Epithelial cell of proximal tubule (primary cell): ENCODE measurements around the gene SLC35B1. TPM values are rescaled to one million over a fixed set of nuclear protein-coding genes. Genes with fewer than 3 reads are reported as not detected.

Experiments used
- DNase-seq: peaks from one replicate; pipeline ENCODE4 v3.0.0-alpha.2; 2011; ENCODE audit warnings: low read depth
- H3K4me3 ChIP-seq: 2 replicates; pipeline ENCODE4 v1.5.1; 2011; ENCODE audit warnings: low read depth, mild to moderate bottlenecking, low read length
- total RNA-seq: library from RNA; depleted of rRNA; stranded (reverse); fragments of >200 nt; gene quantifications from 2 replicates; pipeline ENCODE4 v1.2.3, GENCODE V29; 2015
- TF ChIP-seq, protein P1 (sequence below): conservative IDR thresholded peaks from 2 replicates; pipeline ENCODE4 v1.5.1; 2012; ENCODE audit warnings: low read depth, mild to moderate bottlenecking, low read length

The SLC35B1 gene
- total RNA-seq, 1 donor from 2014 or later = 72.0 TPM

DNA sequence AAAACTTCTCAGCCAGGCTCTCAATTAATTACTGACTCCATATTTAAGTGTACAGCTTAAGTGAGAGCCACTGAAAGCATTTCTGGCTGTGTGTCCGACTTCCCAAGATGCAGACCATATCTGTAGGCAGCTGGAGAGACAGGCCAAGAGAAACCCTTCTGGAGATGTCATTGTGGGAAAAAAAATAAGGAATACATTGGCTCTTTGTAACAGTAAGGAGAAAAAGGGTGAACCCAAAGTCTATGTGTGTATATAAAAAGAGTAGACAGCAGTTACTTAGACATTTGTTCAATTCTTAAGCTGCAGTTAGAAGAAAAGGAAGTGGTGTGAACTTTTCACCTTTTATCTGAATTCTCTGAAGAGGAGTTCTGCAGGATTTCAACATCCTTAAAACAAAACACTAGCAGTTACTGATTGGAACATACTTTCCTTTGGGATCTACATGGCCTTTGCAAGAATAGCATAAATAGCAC, 34.4 kb upstream of the SLC35B1 start:
- no peak overlapping the region for H3K4me3 ChIP-seq
- TF ChIP-seq, protein P1, sequence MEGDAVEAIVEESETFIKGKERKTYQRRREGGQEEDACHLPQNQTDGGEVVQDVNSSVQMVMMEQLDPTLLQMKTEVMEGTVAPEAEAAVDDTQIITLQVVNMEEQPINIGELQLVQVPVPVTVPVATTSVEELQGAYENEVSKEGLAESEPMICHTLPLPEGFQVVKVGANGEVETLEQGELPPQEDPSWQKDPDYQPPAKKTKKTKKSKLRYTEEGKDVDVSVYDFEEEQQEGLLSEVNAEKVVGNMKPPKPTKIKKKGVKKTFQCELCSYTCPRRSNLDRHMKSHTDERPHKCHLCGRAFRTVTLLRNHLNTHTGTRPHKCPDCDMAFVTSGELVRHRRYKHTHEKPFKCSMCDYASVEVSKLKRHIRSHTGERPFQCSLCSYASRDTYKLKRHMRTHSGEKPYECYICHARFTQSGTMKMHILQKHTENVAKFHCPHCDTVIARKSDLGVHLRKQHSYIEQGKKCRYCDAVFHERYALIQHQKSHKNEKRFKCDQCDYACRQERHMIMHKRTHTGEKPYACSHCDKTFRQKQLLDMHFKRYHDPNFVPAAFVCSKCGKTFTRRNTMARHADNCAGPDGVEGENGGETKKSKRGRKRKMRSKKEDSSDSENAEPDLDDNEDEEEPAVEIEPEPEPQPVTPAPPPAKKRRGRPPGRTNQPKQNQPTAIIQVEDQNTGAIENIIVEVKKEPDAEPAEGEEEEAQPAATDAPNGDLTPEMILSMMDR = no peak
- DNase-seq = no peak

DNA sequence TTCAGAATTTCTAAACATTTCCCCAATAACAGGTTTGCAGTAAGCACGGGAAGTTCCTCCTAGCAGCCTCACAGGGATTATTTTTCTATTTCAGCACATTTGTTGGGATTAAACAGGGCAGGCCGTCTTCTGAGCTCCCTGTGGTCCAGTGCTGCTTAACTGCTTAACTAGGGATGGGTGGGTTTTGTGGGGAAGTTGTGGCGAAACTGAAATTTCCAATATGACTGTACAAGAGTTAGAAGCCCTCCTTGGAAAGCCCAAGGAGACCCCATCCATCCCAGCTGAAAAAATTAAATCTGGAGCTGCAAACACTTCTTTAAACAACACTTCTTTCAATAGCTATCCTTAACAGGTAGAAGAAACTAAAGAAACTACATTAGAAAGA, 33.9 kb upstream of the SLC35B1 start:
- no peak overlapping the region for H3K4me3 ChIP-seq
- no peak for DNase-seq
- TF ChIP-seq, protein P1 = no peak

DNA sequence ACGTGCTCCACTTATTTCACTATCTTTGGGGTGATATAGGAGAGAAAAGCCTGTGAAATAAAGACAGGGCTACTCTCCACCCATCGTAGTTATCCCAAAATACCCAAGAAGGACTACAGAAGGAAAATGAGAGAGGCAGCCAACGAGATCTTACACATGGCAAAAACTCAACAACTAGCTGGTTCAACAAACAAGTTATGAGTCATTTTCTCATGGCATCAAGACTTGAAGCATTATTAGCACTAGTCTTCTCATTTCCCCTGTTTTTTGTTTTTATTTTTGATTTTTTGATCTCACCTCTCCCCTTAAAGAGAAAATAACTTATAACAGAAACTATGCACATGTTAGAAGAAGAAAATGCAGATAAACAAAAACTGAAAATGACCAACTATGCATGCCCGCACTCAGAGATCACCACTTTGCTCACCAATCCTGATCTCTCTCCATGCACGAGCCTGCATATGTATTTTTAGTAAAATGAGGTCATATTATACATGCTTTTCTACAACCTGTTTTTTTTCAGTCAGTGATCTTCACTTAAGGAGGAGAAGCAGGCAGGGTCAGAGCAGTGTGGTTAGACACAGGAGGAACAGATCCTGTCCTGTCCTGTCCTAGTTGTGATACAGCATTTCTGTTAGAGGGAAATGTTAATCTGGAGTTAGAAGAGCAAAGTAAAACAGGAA, 33.4 kb upstream of the SLC35B1 start:
- H3K4me3 ChIP-seq = no peak overlapping the region
- TF ChIP-seq, protein P1 = no peak
- no peak for DNase-seq

DNA sequence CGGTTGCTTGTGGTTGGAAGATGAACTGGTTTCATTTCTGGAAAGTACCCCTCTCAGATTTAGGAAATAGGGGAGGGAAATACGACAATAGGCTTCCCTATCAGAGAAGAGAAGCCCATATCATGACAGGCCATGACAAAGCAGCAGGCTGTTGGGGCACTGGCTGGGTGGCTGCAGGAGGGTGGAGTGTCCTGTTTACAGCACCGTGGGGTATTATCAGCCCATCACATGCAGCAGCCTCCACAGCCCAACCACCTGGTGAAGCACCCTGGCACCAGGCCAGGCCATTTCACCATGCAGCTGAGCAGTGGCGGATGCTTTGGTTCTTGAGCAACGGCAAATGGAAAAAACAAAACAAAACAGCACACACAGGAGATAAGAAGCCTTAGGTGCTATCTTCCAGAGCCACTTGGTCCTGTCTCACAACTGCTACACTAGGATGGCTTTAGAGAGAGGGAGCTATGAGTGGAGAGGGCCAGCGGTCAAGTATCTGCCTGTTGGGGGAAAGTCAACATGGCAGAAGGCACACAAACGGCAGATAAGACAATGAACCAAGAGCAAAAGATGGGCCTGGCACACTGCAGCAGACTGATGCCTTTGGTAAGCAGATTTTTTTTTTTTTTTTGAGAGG, 32.0 kb upstream of the SLC35B1 start:
- H3K4me3 ChIP-seq = no peak overlapping the region
- no peak for DNase-seq
- TF ChIP-seq, protein P1 = no peak

DNA sequence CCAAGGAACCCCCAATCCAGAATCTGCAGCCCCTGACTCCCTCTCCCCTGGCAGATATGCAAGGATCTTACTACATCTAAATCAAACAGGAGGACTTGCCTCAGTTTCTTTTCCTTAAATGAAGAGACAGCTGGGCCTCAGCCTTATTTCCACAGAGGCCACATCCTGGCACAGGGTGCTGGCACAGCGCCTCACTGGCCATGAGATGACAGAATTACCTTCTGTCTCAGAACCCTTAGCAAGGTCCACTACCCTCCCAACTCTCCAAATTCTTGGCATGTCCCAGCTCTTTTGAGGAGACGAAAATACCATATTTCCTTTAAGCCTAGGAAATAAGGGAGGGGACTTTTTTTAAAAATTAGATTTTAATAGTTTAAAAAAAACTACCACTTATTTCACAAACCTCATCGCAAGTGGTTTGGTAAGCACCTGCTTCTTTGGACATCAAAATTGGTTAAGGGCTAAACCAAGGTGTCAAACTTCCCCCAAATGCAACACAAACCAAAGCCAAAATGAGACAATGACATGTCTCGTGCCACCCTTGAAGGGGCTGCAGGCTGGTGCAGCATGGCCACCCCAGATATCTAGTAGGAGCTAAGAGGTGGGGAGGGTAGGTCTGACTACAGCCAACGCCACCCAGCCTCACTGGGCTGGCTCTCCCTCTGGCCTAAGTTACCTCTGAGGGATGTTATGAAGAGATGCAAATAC, 30.8 kb upstream of the SLC35B1 start:
- DNase-seq = no peak
- TF ChIP-seq, protein P1 = no peak
- H3K4me3 ChIP-seq = no peak overlapping the region

DNA sequence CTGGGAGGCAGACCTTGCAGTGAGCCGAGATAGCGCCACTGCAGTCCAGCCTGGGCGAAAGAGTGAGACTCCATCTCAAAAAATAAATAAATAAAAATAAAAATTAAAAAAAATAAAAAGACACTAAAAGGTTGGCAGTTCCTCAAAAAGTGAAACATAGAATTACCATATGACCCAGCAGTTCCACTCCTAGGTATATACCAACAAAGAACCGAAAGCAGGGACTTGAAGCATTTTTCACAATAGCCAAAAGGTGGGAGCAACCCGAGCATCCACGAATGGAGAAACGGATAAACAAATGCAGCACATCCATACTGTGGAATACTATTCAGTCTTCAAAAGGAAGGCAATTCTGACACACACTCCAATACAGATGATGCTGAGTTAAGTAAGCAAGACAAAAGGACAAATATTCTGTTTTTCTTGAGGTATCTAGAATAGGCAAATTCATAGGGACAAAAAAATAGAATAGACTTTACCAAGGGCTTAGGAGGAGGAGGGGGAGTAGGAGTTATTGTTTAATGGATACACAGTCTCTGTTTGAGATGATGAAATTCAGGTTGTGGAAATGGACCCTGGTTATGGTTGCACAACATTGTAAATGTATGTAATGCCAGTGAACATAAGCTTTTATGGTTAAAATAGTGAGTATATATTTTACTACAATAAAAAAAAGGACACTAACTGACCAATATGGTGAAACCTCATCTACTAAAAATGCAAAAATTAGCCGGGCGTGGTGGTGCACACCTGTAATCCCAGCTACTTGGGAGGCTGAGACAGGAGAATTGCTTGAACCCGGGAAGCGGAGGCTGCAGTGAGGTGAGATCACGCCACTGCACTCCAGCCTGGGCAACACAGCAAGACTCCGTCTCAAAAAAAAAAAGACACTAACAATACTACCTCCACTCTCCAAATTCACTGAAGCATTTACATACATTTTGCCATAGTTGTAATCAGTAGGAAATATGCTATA, 27.0 kb upstream of the SLC35B1 start:
- TF ChIP-seq, protein P1 = no peak
- H3K4me3 ChIP-seq = no peak overlapping the region
- DNase-seq = no peak
